ENCODE measurements around the gene MAMLD1.

The MAMLD1 gene

DNA sequence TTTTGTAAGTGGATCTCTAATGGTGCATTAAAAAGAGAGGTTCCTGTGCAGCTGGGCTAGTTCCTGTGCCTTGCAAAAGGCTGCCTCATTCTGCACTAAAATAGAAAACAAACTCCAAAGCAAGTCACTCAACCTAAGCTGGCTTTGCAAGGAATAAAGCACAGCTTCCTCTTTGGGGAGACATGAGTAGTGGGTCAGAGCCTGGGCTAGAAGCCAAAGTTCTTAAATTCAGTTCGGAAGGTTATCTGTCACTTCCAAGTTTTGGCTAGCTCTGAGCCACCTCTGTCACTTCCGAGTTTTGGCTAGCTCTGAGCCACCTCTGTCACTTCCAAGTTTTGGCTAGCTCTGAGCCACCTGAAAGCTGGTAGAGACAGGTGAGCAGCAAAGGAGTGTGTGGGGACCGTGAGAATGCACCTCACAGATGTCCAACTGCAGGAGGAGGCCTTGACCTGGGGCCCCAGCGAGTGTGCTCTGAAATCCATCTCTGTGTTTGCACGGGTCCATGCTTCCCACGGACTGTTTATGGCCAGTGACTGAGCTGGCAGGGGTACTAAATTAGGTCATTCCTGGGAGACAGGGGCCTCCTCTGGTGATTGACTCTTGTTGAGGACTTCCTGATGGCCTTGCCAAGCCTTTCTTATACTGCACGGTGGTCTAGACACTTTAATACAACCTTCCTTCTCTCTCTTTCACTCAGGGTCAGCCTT lies 36.4 kb upstream of the MAMLD1 start:
- 34% methylated on average over 5 of the region's 7 CpGs for WGBS
- peak; percentile 10 for DNase-seq
- Histone ChIP-seq H3K79me1 (replicated peaks; ENCODE audit: low read length, poor library complexity, severe bottlenecking) (no peaks in the 10 kb centered on the region), H3K4ac (ENCODE audit: low read depth in 1 of 2, low read length in 2 of 2) (no peak overlapping the region), H2BK15ac (ENCODE audit: low read depth, poor library complexity, severe bottlenecking) (no peak overlapping the region), H3K23ac (ENCODE audit: low read length in 2 of 2) (no peak overlapping the region), H4K8ac (ENCODE audit: low read length) (no peak overlapping the region), H3K9me3 (ENCODE audit: control insufficient read depth, low read length) (peaks cover 24% of the 10 kb centered on the region), H2AK5ac (ENCODE audit: low read length, severe bottlenecking) (no peak overlapping the region), H2BK120ac (ENCODE audit: low read depth, low read length) (no peak overlapping the region), H2BK5ac (ENCODE audit: low read depth, low read length, poor library complexity, severe bottlenecking) (no peak overlapping the region), H3K36me3 (ENCODE audit: control insufficient read depth in 1 of 2, insufficient read depth in 2 of 2, low read depth in 1 of 2, low read length in 2 of 2) (no peaks in the 10 kb centered on the region), H3K4me2 (ENCODE audit: low read length, poor library complexity, severe bottlenecking) (no peak overlapping the region), H3K4me3 (ENCODE audit: insufficient read depth in 1 of 2, low read depth in 1 of 2, low read length in 2 of 2) (no peak overlapping the region), H3K27ac (ENCODE audit: low read length, poor library complexity, severe bottlenecking) (no peak overlapping the region), H3K18ac (ENCODE audit: low read depth in 1 of 2, low read length in 2 of 2) (peak overlapping the region in 1 of 2 experiments; percentile 34), H3K14ac (ENCODE audit: low read length in 2 of 2) (no peak overlapping the region), H2BK12ac (ENCODE audit: low read length in 2 of 2) (no peak overlapping the region), H4K91ac (ENCODE audit: low read length) (no peak overlapping the region), H2AFZ (ENCODE audit: low read depth, low read length) (no peak overlapping the region), H3K4me1 (ENCODE audit: control insufficient read depth, insufficient read depth, low read depth, low read length) (peaks cover 11% of the 10 kb centered on the region), H3K9ac (ENCODE audit: low read length) (no peak overlapping the region), H3K27me3 (ENCODE audit: control insufficient read depth in 1 of 2, insufficient read depth in 1 of 2, low read length in 2 of 2) (peaks cover 0 to 36% of the 10 kb centered on the region in 2 experiments)

DNA sequence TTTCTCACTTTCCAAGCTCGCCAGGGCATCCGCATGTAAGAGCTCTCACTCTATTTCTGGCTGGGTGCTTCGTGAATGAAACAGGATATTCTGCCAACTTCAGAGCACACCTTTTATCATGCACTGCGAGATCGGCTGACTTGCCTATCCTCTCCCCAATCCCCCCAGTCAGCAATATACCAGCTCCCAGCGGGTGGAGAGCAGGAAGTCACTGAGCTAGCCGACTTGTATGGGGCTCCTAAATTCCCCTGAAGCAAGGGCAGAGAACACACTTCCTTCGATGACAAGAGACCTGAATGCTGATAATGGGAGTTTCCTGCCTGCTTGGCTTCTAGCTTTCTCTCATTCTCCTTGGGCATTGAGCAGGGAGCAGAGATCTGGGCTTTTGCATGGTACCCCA lies 33.8 kb upstream of the MAMLD1 start:
- Histone ChIP-seq H3K4me2 (ENCODE audit: low read length, poor library complexity, severe bottlenecking) (no peak overlapping the region), H3K9me3 (ENCODE audit: control insufficient read depth, low read length) (no peaks in the 10 kb centered on the region), H2BK5ac (ENCODE audit: low read depth, low read length, poor library complexity, severe bottlenecking) (no peak overlapping the region), H3K36me3 (ENCODE audit: control insufficient read depth in 1 of 2, insufficient read depth in 2 of 2, low read depth in 1 of 2, low read length in 2 of 2) (no peaks in the 10 kb centered on the region), H2BK12ac (ENCODE audit: low read length in 2 of 2) (no peak overlapping the region), H3K4ac (ENCODE audit: low read depth in 1 of 2, low read length in 2 of 2) (no peak overlapping the region), H4K91ac (ENCODE audit: low read length) (no peak overlapping the region), H3K4me1 (ENCODE audit: control insufficient read depth, insufficient read depth, low read depth, low read length) (peaks cover 11% of the 10 kb centered on the region), H4K8ac (ENCODE audit: low read length) (no peak overlapping the region), H2AFZ (ENCODE audit: low read depth, low read length) (no peak overlapping the region), H3K4me3 (ENCODE audit: insufficient read depth in 1 of 2, low read depth in 1 of 2, low read length in 2 of 2) (no peak overlapping the region), H2BK120ac (ENCODE audit: low read depth, low read length) (no peak overlapping the region), H3K27ac (ENCODE audit: low read length, poor library complexity, severe bottlenecking) (no peak overlapping the region), H3K18ac (ENCODE audit: low read depth in 1 of 2, low read length in 2 of 2) (no peak overlapping the region), H3K23ac (ENCODE audit: low read length in 2 of 2) (no peak overlapping the region), H2BK15ac (ENCODE audit: low read depth, poor library complexity, severe bottlenecking) (no peak overlapping the region), H2AK5ac (ENCODE audit: low read length, severe bottlenecking) (no peak overlapping the region), H3K9ac (ENCODE audit: low read length) (no peak overlapping the region), H3K14ac (ENCODE audit: low read length in 2 of 2) (no peak overlapping the region), H3K79me1 (replicated peaks; ENCODE audit: low read length, poor library complexity, severe bottlenecking) (no peaks in the 10 kb centered on the region), H3K27me3 (ENCODE audit: control insufficient read depth in 1 of 2, insufficient read depth in 1 of 2, low read length in 2 of 2) (peaks cover 0 to 47% of the 10 kb centered on the region in 2 experiments)
- 52% methylated on average over 8 of the region's 8 CpGs for WGBS
- DNase-seq = no peak

DNA sequence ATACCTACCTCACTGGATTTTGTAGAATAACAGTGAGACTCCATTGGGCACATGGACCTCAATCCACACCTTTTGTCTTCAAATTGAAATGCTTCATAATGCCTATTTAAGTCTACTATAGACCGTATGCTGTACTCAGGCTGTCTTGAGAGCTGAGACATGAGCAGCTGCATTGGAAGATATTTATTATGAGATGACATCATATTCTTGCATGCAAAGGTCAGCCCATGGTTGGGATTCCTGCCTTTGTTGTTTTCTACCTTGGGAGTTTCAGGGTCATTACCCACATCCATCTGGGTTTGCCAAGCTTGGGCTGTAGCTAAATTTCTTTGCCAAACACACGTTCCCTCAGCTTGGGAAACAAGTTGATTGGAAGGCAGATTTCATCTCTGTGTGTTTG lies 33.2 kb upstream of the MAMLD1 start:
- Histone ChIP-seq H4K8ac (ENCODE audit: low read length) (no peak overlapping the region), H3K79me1 (replicated peaks; ENCODE audit: low read length, poor library complexity, severe bottlenecking) (no peaks in the 10 kb centered on the region), H2AK5ac (ENCODE audit: low read length, severe bottlenecking) (no peak overlapping the region), H3K18ac (ENCODE audit: low read depth in 1 of 2, low read length in 2 of 2) (no peak overlapping the region), H3K23ac (ENCODE audit: low read length in 2 of 2) (no peak overlapping the region), H3K27ac (ENCODE audit: low read length, poor library complexity, severe bottlenecking) (no peak overlapping the region), H3K9ac (ENCODE audit: low read length) (no peak overlapping the region), H3K9me3 (ENCODE audit: control insufficient read depth, low read length) (no peaks in the 10 kb centered on the region), H3K4me3 (ENCODE audit: insufficient read depth in 1 of 2, low read depth in 1 of 2, low read length in 2 of 2) (no peak overlapping the region), H3K14ac (ENCODE audit: low read length in 2 of 2) (no peak overlapping the region), H3K4ac (ENCODE audit: low read depth in 1 of 2, low read length in 2 of 2) (no peak overlapping the region), H2BK5ac (ENCODE audit: low read depth, low read length, poor library complexity, severe bottlenecking) (no peak overlapping the region), H3K36me3 (ENCODE audit: control insufficient read depth in 1 of 2, insufficient read depth in 2 of 2, low read depth in 1 of 2, low read length in 2 of 2) (no peaks in the 10 kb centered on the region), H3K4me1 (ENCODE audit: control insufficient read depth, insufficient read depth, low read depth, low read length) (peaks cover 8% of the 10 kb centered on the region), H2BK15ac (ENCODE audit: low read depth, poor library complexity, severe bottlenecking) (no peak overlapping the region), H2BK120ac (ENCODE audit: low read depth, low read length) (no peak overlapping the region), H4K91ac (ENCODE audit: low read length) (no peak overlapping the region), H2BK12ac (ENCODE audit: low read length in 2 of 2) (no peak overlapping the region), H3K4me2 (ENCODE audit: low read length, poor library complexity, severe bottlenecking) (no peak overlapping the region), H2AFZ (ENCODE audit: low read depth, low read length) (no peak overlapping the region), H3K27me3 (ENCODE audit: control insufficient read depth in 1 of 2, insufficient read depth in 1 of 2, low read length in 2 of 2) (peaks cover 0 to 49% of the 10 kb centered on the region in 2 experiments)
- DNase-seq = no peak
- 80% methylated on average over 2 of the region's 2 CpGs for WGBS

DNA sequence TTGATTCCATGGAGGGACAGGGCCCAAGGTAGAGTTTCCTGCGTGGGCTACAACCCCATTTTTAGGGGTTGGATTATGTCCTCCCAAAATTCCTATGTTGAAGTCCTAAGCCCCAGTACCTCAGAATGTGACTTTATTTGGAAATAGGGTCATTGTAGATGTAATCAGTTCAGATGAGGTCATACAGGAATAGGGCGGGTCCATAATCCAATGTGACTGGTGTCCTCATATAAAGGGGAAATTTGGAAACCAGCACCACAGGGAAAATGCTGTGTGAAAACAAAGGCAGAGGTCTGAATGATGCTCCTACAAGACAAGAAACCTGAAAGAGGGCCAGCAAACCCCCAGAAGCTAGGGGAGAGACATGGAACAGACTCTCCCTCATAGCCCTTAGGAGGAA lies 31.1 kb upstream of the MAMLD1 start:
- Histone ChIP-seq H3K23ac (ENCODE audit: low read length in 2 of 2) (no peak overlapping the region), H3K27ac (ENCODE audit: low read length, poor library complexity, severe bottlenecking) (no peak overlapping the region), H3K14ac (ENCODE audit: low read length in 2 of 2) (no peak overlapping the region), H3K4me1 (ENCODE audit: control insufficient read depth, insufficient read depth, low read depth, low read length) (peaks cover 5% of the 10 kb centered on the region), H3K4me2 (ENCODE audit: low read length, poor library complexity, severe bottlenecking) (no peak overlapping the region), H2AK5ac (ENCODE audit: low read length, severe bottlenecking) (no peak overlapping the region), H4K8ac (ENCODE audit: low read length) (no peak overlapping the region), H3K9me3 (ENCODE audit: control insufficient read depth, low read length) (no peaks in the 10 kb centered on the region), H2BK120ac (ENCODE audit: low read depth, low read length) (no peak overlapping the region), H3K4me3 (ENCODE audit: insufficient read depth in 1 of 2, low read depth in 1 of 2, low read length in 2 of 2) (no peak overlapping the region), H3K18ac (ENCODE audit: low read depth in 1 of 2, low read length in 2 of 2) (no peak overlapping the region), H3K9ac (ENCODE audit: low read length) (no peak overlapping the region), H2BK15ac (ENCODE audit: low read depth, poor library complexity, severe bottlenecking) (no peak overlapping the region), H2BK5ac (ENCODE audit: low read depth, low read length, poor library complexity, severe bottlenecking) (no peak overlapping the region), H2AFZ (ENCODE audit: low read depth, low read length) (no peak overlapping the region), H3K4ac (ENCODE audit: low read depth in 1 of 2, low read length in 2 of 2) (no peak overlapping the region), H2BK12ac (ENCODE audit: low read length in 2 of 2) (no peak overlapping the region), H3K36me3 (ENCODE audit: control insufficient read depth in 1 of 2, insufficient read depth in 2 of 2, low read depth in 1 of 2, low read length in 2 of 2) (no peaks in the 10 kb centered on the region), H3K79me1 (replicated peaks; ENCODE audit: low read length, poor library complexity, severe bottlenecking) (no peaks in the 10 kb centered on the region), H4K91ac (ENCODE audit: low read length) (no peak overlapping the region), H3K27me3 (ENCODE audit: control insufficient read depth in 1 of 2, insufficient read depth in 1 of 2, low read length in 2 of 2) (peaks cover 0 to 49% of the 10 kb centered on the region in 2 experiments)
- no peak for DNase-seq
- WGBS = 100% methylated on average over 1 of the region's 2 CpGs
